ENCODE measurements around the gene DAND5. TPM values are rescaled to one million over a fixed set of nuclear protein-coding genes. Genes with fewer than 3 reads are reported as not detected.

The DAND5 gene
- total RNA-seq, 1 donor from 2014 or later, result not detected

- Mint-ChIP-seq H3K9me3 (ENCODE audit: unreplicated experiment) (peaks cover 10% of the 10 kb centered on the region), H3K4me1 (ENCODE audit: low read depth, unreplicated experiment) (peaks cover 35% of the 10 kb centered on the region), H3K36me3 (ENCODE audit: low read depth, unreplicated experiment) (no peaks in the 10 kb centered on the region), H3K27me3 (ENCODE audit: low read depth, unreplicated experiment) (peaks cover 83% of the 10 kb centered on the region), H3K27ac (ENCODE audit: unreplicated experiment) (peak overlapping the region; percentile 62), H3K4me3 (ENCODE audit: unreplicated experiment) (peak overlapping the region; percentile 79)
- H3K4me3 ChIP-seq (ENCODE audit: insufficient read depth, low read depth, low read length), result peak overlapping the region; percentile 50
- H3K9ac ChIP-seq (ENCODE audit: low read length), result peak overlapping the region; percentile 87
- no peaks in the 10 kb centered on the region for H3K9me3 ChIP-seq (ENCODE audit: insufficient read depth, low read depth, low read length)
- H3K79me2 ChIP-seq (ENCODE audit: insufficient read depth, low read length), result peaks cover 98% of the 10 kb centered on the region
- peak overlapping the region; percentile 89 for H3K4me2 ChIP-seq (ENCODE audit: low read length)
- peak; percentile 55 for FAIRE-seq
- peak overlapping the region; percentile 45 for H2AFZ ChIP-seq (ENCODE audit: low read depth, low read length)
- peaks cover 40% of the 10 kb centered on the region for H4K20me1 ChIP-seq (ENCODE audit: insufficient read depth, low read length)
- TF ChIP-seq EZH2 (IDR thresholded peaks at IDR 0.05; ENCODE audit: insufficient read depth, low read length), result peak; percentile 34
- TF ChIP-seq CTCF (IDR thresholded peaks at IDR 0.05; ENCODE audit: insufficient read depth, low read depth, low read length), result no peak
- peaks cover 70% of the 10 kb centered on the region for H3K4me1 ChIP-seq (ENCODE audit: insufficient read depth, low read length)
- peak; percentile 70 for DNase-seq (ENCODE audit: low read depth)
- peak overlapping the region; percentile 91 for H3K27ac ChIP-seq (ENCODE audit: low read depth, low read length)
- H3K27me3 ChIP-seq (ENCODE audit: insufficient read depth, low read length), result no peaks in the 10 kb centered on the region
- H3K36me3 ChIP-seq (ENCODE audit: insufficient read depth, low read length), result no peaks in the 10 kb centered on the region
These were observed 43.6 kb downstream of the DAND5 start for GRCh38 chr19:13012690-13013608.

GRCh38 chr19:13013649-13014048 lies 44.3 kb downstream of the DAND5 start:
- peak overlapping the region; percentile 50 for H3K4me3 ChIP-seq (ENCODE audit: insufficient read depth, low read depth, low read length)
- H3K4me2 ChIP-seq (ENCODE audit: low read length), result peak overlapping the region; percentile 89

More at GRCh38 chr19:13013649-13014048, 44.3 kb downstream of the DAND5 start:
- no peak for FAIRE-seq
- Histone ChIP-seq H3K79me2 (ENCODE audit: insufficient read depth, low read length) (peaks cover 96% of the 10 kb centered on the region), H4K20me1 (ENCODE audit: insufficient read depth, low read length) (peaks cover 33% of the 10 kb centered on the region), H3K27ac (ENCODE audit: low read depth, low read length) (peak overlapping the region; percentile 91), H3K36me3 (ENCODE audit: insufficient read depth, low read length) (no peaks in the 10 kb centered on the region), H3K27me3 (ENCODE audit: insufficient read depth, low read length) (no peaks in the 10 kb centered on the region), H2AFZ (ENCODE audit: low read depth, low read length) (peak overlapping the region; percentile 0), H3K9ac (ENCODE audit: low read length) (peak overlapping the region; percentile 87), H3K9me3 (ENCODE audit: insufficient read depth, low read depth, low read length) (no peaks in the 10 kb centered on the region), H3K4me1 (ENCODE audit: insufficient read depth, low read length) (peaks cover 77% of the 10 kb centered on the region)
- no peak for DNase-seq (ENCODE audit: low read depth)
- TF ChIP-seq EZH2 (IDR thresholded peaks at IDR 0.05; ENCODE audit: insufficient read depth, low read length) (no peak), CTCF (IDR thresholded peaks at IDR 0.05; ENCODE audit: insufficient read depth, low read depth, low read length) (no peak)
- peak overlapping the region; percentile 72 for H3K27ac Mint-ChIP-seq (ENCODE audit: unreplicated experiment)
- peaks cover 80% of the 10 kb centered on the region for H3K27me3 Mint-ChIP-seq (ENCODE audit: low read depth, unreplicated experiment)
- peak overlapping the region; percentile 77 for H3K4me3 Mint-ChIP-seq (ENCODE audit: unreplicated experiment)
- no peaks in the 10 kb centered on the region for H3K36me3 Mint-ChIP-seq (ENCODE audit: low read depth, unreplicated experiment)
- peaks cover 38% of the 10 kb centered on the region for H3K4me1 Mint-ChIP-seq (ENCODE audit: low read depth, unreplicated experiment)
- peaks cover 10% of the 10 kb centered on the region for H3K9me3 Mint-ChIP-seq (ENCODE audit: unreplicated experiment)

Data from astrocyte (in vitro differentiated cells and primary cell).